Brain microvascular endothelial cell (primary cell): ENCODE measurements around the gene ARHGAP24.
A peak's percentile ranks its signal among the peaks of the same experiment; 100 is the strongest.

Experiments used
- DNase-seq: peaks from one replicate; pipeline ENCODE4 v3.0.0-alpha.2; 2020
- H3K27ac ChIP-seq: fragments of 250-450 bp; sonication (Bioruptor Pico); 2 replicates; pipeline ENCODE4 v1.5.1; 2020; ENCODE audit warnings: mild to moderate bottlenecking, moderate library complexity
- H3K27me3 ChIP-seq: fragments of 250-450 bp; sonication (Bioruptor Pico); replicated peaks from 2 replicates; pipeline ENCODE4 v1.5.1; 2020; ENCODE audit warnings: mild to moderate bottlenecking
- H3K36me3 ChIP-seq: fragments of 250-450 bp; sonication (Bioruptor Pico); replicated peaks from 2 replicates; pipeline ENCODE4 v1.5.1; 2020; ENCODE audit warnings: mild to moderate bottlenecking
- H3K4me3 ChIP-seq: 2 replicates; pipeline ENCODE4 v1.5.1; 2011; ENCODE audit warnings: low read depth, mild to moderate bottlenecking, control low read depth, low read length, moderate library complexity
- in situ Hi-C: cut with HindIII; loops from 2 replicates; pipeline ENCODE4 v1.10.0; 2017; ENCODE audit warnings: low sequenced_read_pairs, low pct_ligation_motif_present
- TF ChIP-seq, protein P1 (sequence below): IDR thresholded peaks from 2 replicates; pipeline ENCODE4 v1.5.1; 2011; ENCODE audit warnings: low read depth, mild to moderate bottlenecking, moderate library complexity, low read length, control low read depth, inconsistent platforms; ENCODE audit errors: missing control alignments

Gene ARHGAP24

DNA sequence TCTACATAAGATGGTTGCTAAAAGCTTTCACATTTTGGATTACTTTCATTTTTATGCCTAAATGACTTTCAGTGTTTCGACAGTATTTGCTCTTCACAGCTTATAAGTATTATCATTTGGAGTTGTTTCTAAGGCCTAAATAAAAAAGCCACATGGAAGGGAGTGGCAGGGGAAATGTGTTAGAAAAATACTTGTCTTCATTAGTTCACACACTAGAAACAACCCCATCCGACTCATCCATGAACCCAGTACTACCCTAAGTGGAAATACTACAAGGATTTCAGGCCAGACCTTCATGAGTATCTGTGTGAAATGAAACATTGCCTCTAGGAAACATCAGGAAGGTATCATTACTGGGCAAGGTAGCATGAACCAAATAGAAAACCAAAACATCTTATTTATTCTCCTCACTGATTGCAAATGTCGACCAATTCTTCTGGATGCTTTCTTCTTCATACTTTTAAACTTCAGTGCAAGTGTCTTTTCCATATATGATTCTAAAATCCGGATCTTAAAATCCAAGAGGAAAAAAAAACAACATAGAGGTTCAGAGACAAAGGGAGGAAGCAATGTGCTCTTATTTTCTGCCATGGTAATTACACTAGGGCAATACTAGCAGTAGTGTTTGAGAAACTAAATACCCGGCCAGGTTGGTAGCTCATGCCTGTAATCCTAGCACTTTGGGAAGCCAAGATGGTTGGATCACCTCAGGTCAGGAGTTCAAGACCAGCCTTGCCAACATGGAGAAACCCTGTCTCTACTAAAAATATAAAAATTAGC is 349.4 kb downstream of the ARHGAP24 start:
- no peak for DNase-seq
- TF ChIP-seq, protein P1, sequence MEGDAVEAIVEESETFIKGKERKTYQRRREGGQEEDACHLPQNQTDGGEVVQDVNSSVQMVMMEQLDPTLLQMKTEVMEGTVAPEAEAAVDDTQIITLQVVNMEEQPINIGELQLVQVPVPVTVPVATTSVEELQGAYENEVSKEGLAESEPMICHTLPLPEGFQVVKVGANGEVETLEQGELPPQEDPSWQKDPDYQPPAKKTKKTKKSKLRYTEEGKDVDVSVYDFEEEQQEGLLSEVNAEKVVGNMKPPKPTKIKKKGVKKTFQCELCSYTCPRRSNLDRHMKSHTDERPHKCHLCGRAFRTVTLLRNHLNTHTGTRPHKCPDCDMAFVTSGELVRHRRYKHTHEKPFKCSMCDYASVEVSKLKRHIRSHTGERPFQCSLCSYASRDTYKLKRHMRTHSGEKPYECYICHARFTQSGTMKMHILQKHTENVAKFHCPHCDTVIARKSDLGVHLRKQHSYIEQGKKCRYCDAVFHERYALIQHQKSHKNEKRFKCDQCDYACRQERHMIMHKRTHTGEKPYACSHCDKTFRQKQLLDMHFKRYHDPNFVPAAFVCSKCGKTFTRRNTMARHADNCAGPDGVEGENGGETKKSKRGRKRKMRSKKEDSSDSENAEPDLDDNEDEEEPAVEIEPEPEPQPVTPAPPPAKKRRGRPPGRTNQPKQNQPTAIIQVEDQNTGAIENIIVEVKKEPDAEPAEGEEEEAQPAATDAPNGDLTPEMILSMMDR, result no peak
- in situ Hi-C loops, result no loop called here
- Histone ChIP-seq H3K27ac (no peak overlapping the region), H3K36me3 (no peaks in the 10 kb centered on the region), H3K4me3 (no peak overlapping the region), H3K27me3 (no peaks in the 10 kb centered on the region)

- Histone ChIP-seq H3K27me3 (no peaks in the 10 kb centered on the region), H3K4me3 (no peak overlapping the region), H3K27ac (peak overlapping the region; percentile 33), H3K36me3 (no peaks in the 10 kb centered on the region)
- TF ChIP-seq, protein P1, result peak; percentile 43
- DNase-seq, result peak; percentile 46
- in situ Hi-C loops, result no loop called here
These were observed 351.2 kb downstream of the ARHGAP24 start for GRCh38 chr4:85826060-85826678.

- Histone ChIP-seq H3K4me3 (no peak overlapping the region), H3K27me3 (no peaks in the 10 kb centered on the region), H3K36me3 (no peaks in the 10 kb centered on the region), H3K27ac (peak overlapping the region; percentile 77)
- in situ Hi-C loops, result no loop called here
- DNase-seq, result no peak
- TF ChIP-seq, protein P1, result no peak
These were observed 353.3 kb downstream of the ARHGAP24 start for GRCh38 chr4:85828027-85828890.

GRCh38 chr4:85829276-85830051 is 354.5 kb downstream of the ARHGAP24 start:
- Histone ChIP-seq H3K4me3 (no peak overlapping the region), H3K27me3 (no peaks in the 10 kb centered on the region), H3K36me3 (no peaks in the 10 kb centered on the region), H3K27ac (no peak overlapping the region)
- DNase-seq, result no peak
- in situ Hi-C loops, result no loop called here
- TF ChIP-seq, protein P1, result no peak

- DNase-seq, result no peak
- TF ChIP-seq, protein P1, result no peak
- in situ Hi-C loops, result no loop called here
- H3K4me3 ChIP-seq, result no peak overlapping the region
- no peaks in the 10 kb centered on the region for H3K36me3 ChIP-seq
- H3K27ac ChIP-seq, result no peak overlapping the region
- H3K27me3 ChIP-seq, result no peaks in the 10 kb centered on the region
These were observed 356.7 kb downstream of the ARHGAP24 start for GRCh38 chr4:85831647-85832046.
